Dedifferentiated amniotic fluid mesenchymal stem cell (primary cell): ENCODE results near the gene TMED6.
"Not testable (repeated sequence)": the region's sequence is repeated elsewhere in the genome, so short reads cannot be mapped to it uniquely, and the experiment has no call there.

Experiments
- DNase-seq: peaks from one replicate; pipeline ENCODE4 v3.0.0-alpha.2; 2016; ENCODE audit errors: extremely low spot score

The TMED6 gene

GRCh38 chr16:69360070-69360469 is 8.5 kb upstream of the TMED6 start:
- DNase-seq, result not testable (repeated sequence)

GRCh38 chr16:69350536-69351133 is 951 bp downstream of the TMED6 start:
- no peak for DNase-seq

- no peak for DNase-seq
These were observed 2.0 kb downstream of the TMED6 start for GRCh38 chr16:69349536-69349935.

GRCh38 chr16:69348222-69348621 is 3.4 kb downstream of the TMED6 start:
- no peak for DNase-seq

- no peak for DNase-seq
These were observed 4.9 kb downstream of the TMED6 start for GRCh38 chr16:69346683-69347082.

GRCh38 chr16:69345923-69346322 is 5.7 kb downstream of the TMED6 start:
- no peak for DNase-seq

GRCh38 chr16:69344171-69344570 is 7.4 kb downstream of the TMED6 start:
- DNase-seq, result no peak

GRCh38 chr16:69340095-69340644 is 11.4 kb downstream of the TMED6 start:
- no peak for DNase-seq

GRCh38 chr16:69339289-69340094 is 12.1 kb downstream of the TMED6 start, which contains the start of the genes COG8 and NIP7:
Gene COG8, minus strand, starts transcription at chr16:69339564. Its CDS starts 12 bp downstream, at chr16:69339552.
Gene NIP7, plus strand, starts transcription at chr16:69339772. Its CDS starts 58 bp downstream, at chr16:69339830.
- DNase-seq, result peak; percentile 99

- DNase-seq, result no peak
These were observed 12.9 kb downstream of the TMED6 start for GRCh38 chr16:69338557-69339288.

- DNase-seq, result no peak
These were observed 16.9 kb downstream of the TMED6 start for GRCh38 chr16:69334696-69335095.

- DNase-seq, result peak; percentile 90
These were observed 21.1 kb downstream of the TMED6 start, which contains the start of gene PDF for GRCh38 chr16:69330286-69331109. Gene PDF, minus strand, starts transcription at chr16:69330588. Its CDS starts 18 bp downstream, at chr16:69330570.

GRCh38 chr16:69329369-69330285 is 22.0 kb downstream of the TMED6 start:
- DNase-seq, result no peak

GRCh38 chr16:69328854-69329316 is 22.7 kb downstream of the TMED6 start:
- DNase-seq, result no peak

- DNase-seq, result no peak
These were observed 23.8 kb downstream of the TMED6 start for GRCh38 chr16:69327585-69328310.

GRCh38 chr16:69326172-69326873 is 25.3 kb downstream of the TMED6 start:
- DNase-seq, result no peak

- no peak for DNase-seq
These were observed 25.8 kb downstream of the TMED6 start for GRCh38 chr16:69325784-69326171.

GRCh38 chr16:69324585-69325253 is 26.9 kb downstream of the TMED6 start:
- DNase-seq, result no peak
